ENCODE results near the gene SAC3D1.

SAC3D1 gene

DNA sequence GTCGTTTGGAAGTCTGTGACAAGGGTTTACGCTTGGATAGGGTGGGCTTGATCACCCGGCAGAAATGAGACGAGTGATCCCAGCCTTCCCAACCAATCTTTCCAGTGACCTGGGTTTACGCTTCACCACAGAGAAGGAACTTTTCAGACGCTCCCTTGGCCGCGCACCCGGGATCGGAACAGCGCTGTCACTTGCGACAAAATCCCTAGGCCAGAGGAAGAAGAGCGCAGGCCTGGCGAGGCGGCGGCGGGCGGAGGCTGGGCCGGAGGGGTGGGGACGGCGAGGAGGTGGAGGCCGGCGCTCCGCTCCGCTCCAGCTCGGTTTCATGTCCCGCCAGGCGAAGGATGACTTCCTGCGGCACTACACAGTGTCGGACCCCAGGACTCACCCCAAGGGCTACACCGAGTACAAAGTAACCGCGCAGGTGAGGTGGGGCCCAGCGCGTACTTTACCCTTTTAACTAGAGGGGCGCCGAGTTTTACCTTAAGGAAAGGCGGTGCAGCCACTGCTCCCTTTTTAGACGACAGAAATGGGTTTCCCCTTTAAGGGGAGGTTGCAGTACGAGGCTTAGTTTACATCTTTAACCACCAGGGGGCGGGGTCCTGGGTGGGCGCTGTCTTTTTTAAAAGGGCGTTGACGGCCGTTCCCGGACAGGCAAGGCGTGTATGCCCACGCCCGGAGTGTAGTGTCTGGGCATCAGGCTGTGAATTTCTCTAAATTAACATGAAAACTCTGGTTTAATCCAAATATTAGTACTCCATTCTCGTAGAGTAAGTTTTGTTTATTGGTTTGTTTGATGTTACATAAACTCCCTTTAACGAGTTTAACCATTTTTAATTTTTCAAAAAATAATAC is 13.6 kb upstream of the SAC3D1 start, which contains the start of gene SNX15:
TSS of gene SNX15 (plus strand) at position 227 of the 855 bp plus-strand sequence. CDS start at position 326, 99 bp downstream.
- Histone ChIP-seq H3K9me3 (ENCODE audit: low read length) (no peaks in the 10 kb centered on the region), H3K27ac (ENCODE audit: low read depth, low read length) (peak within 1 kb of the TSS; percentile 98), H3K27me3 (ENCODE audit: control insufficient read depth in 1 of 2, insufficient read depth in 2 of 2, low read length in 2 of 2) (no peaks in the 10 kb centered on the region), H3K4me1 (ENCODE audit: insufficient read depth, low read length) (peaks cover 14% of the 10 kb centered on the region), H3K9ac (ENCODE audit: low read length) (peak within 1 kb of the TSS; percentile 28), H3K36me3 (ENCODE audit: insufficient read depth, low read length) (peaks cover 8% of the 10 kb centered on the region), H3K4me3 (ENCODE audit: low read depth in 1 of 2, low read length in 2 of 2) (peak within 1 kb of the TSS; percentile 68 to 74)

GRCh38 chr11:65032216-65032615 is 8.8 kb upstream of the SAC3D1 start:
- H3K9me3 ChIP-seq (ENCODE audit: low read length) = no peaks in the 10 kb centered on the region
- no peaks in the 10 kb centered on the region for H3K27me3 ChIP-seq (ENCODE audit: control insufficient read depth in 1 of 2, insufficient read depth in 2 of 2, low read length in 2 of 2)
- H3K4me3 ChIP-seq (ENCODE audit: low read depth in 1 of 2, low read length in 2 of 2) = no peak overlapping the region
- peaks cover 8% of the 10 kb centered on the region for H3K4me1 ChIP-seq (ENCODE audit: insufficient read depth, low read length)
- no peak overlapping the region for H3K9ac ChIP-seq (ENCODE audit: low read length)
- H3K36me3 ChIP-seq (ENCODE audit: insufficient read depth, low read length) = peaks cover 39% of the 10 kb centered on the region
- no peak overlapping the region for H3K27ac ChIP-seq (ENCODE audit: low read depth, low read length)

DNA sequence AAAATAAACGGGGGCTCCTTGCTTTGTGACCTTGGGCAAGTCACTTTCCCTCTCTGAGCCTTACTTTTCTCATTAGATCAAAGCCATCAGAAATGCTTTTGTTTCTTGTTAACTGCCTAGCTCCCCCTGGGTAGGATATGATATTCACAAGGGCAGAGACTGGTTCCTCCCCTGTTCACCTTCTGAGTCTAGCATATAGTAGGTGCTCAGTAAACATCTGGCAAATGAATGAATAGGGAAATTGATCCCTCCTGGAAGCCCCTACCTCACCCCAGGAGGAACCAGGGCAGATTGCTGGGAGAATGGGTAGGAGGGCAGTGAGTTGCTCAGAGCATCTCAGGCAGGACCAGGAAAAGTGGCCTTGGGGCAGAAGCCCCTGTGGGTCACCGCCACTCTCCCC is 6.6 kb upstream of the SAC3D1 start:
- no peak overlapping the region for H3K9ac ChIP-seq (ENCODE audit: low read length)
- no peaks in the 10 kb centered on the region for H3K9me3 ChIP-seq (ENCODE audit: low read length)
- no peak overlapping the region for H3K4me3 ChIP-seq (ENCODE audit: low read depth in 1 of 2, low read length in 2 of 2)
- no peaks in the 10 kb centered on the region for H3K4me1 ChIP-seq (ENCODE audit: insufficient read depth, low read length)
- H3K27me3 ChIP-seq (ENCODE audit: control insufficient read depth in 1 of 2, insufficient read depth in 2 of 2, low read length in 2 of 2) = no peaks in the 10 kb centered on the region
- H3K36me3 ChIP-seq (ENCODE audit: insufficient read depth, low read length) = peaks cover 54% of the 10 kb centered on the region
- H3K27ac ChIP-seq (ENCODE audit: low read depth, low read length) = no peak overlapping the region

DNA sequence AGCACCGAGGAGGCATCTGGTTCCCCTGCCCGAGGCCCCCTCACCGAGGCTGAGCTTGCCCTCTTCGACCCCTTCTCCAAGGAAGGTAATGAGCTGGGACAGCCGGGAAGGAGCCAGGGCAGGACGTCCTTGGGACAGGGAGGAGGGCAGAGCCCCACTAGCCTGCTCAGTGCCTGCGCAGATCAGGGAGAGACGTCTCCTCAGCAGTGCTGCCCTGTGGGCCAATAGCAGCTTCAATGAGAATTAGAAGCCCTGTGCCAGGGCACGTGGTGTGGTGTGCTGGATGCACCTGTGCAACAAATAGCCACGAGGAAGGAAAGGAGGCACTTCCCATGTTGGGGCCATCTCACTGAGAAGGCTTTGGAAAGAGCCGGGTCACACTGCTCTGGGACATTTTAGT is 5.4 kb upstream of the SAC3D1 start:
- H3K9me3 ChIP-seq (ENCODE audit: low read length) = no peaks in the 10 kb centered on the region
- no peak overlapping the region for H3K27ac ChIP-seq (ENCODE audit: low read depth, low read length)
- no peaks in the 10 kb centered on the region for H3K27me3 ChIP-seq (ENCODE audit: control insufficient read depth in 1 of 2, insufficient read depth in 2 of 2, low read length in 2 of 2)
- H3K36me3 ChIP-seq (ENCODE audit: insufficient read depth, low read length) = peaks cover 60% of the 10 kb centered on the region
- no peak overlapping the region for H3K9ac ChIP-seq (ENCODE audit: low read length)
- H3K4me3 ChIP-seq (ENCODE audit: low read depth in 1 of 2, low read length in 2 of 2) = no peak overlapping the region
- no peaks in the 10 kb centered on the region for H3K4me1 ChIP-seq (ENCODE audit: insufficient read depth, low read length)

- no peak overlapping the region for H3K4me3 ChIP-seq (ENCODE audit: low read depth in 1 of 2, low read length in 2 of 2)
- no peaks in the 10 kb centered on the region for H3K4me1 ChIP-seq (ENCODE audit: insufficient read depth, low read length)
- no peak overlapping the region for H3K27ac ChIP-seq (ENCODE audit: low read depth, low read length)
- H3K27me3 ChIP-seq (ENCODE audit: control insufficient read depth in 1 of 2, insufficient read depth in 2 of 2, low read length in 2 of 2) = no peaks in the 10 kb centered on the region
- H3K9me3 ChIP-seq (ENCODE audit: low read length) = no peaks in the 10 kb centered on the region
- H3K9ac ChIP-seq (ENCODE audit: low read length) = no peak overlapping the region
- peaks cover 57% of the 10 kb centered on the region for H3K36me3 ChIP-seq (ENCODE audit: insufficient read depth, low read length)
Measured at GRCh38 chr11:65036931-65037330, 4.1 kb upstream of the SAC3D1 start.

DNA sequence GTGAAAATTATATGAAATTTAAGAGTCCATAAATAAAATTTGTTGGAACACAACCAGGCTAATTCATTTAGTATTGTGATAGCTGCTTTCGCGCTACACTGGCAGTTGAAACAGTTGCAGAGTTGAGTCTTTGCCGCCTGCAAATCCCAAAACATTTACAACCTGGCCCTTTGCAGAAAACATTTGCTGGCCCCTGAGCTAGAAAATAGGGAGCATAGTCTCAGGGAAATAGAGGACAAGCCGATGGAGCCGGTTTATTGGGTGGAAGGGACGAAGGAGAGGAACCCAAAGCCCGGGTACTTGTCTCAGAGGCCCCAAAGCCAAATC is 527 bp upstream of the SAC3D1 start:
- H3K36me3 ChIP-seq (ENCODE audit: insufficient read depth, low read length) = peaks cover 41% of the 10 kb centered on the region
- H3K4me3 ChIP-seq (ENCODE audit: low read depth in 1 of 2, low read length in 2 of 2) = peak overlapping the region; percentile 70 to 71
- H3K9ac ChIP-seq (ENCODE audit: low read length) = no peak overlapping the region
- H3K4me1 ChIP-seq (ENCODE audit: insufficient read depth, low read length) = peaks cover 10% of the 10 kb centered on the region
- H3K27me3 ChIP-seq (ENCODE audit: control insufficient read depth in 1 of 2, insufficient read depth in 2 of 2, low read length in 2 of 2) = no peaks in the 10 kb centered on the region
- H3K9me3 ChIP-seq (ENCODE audit: low read length) = no peaks in the 10 kb centered on the region
- peak overlapping the region; percentile 91 for H3K27ac ChIP-seq (ENCODE audit: low read depth, low read length)

DNA sequence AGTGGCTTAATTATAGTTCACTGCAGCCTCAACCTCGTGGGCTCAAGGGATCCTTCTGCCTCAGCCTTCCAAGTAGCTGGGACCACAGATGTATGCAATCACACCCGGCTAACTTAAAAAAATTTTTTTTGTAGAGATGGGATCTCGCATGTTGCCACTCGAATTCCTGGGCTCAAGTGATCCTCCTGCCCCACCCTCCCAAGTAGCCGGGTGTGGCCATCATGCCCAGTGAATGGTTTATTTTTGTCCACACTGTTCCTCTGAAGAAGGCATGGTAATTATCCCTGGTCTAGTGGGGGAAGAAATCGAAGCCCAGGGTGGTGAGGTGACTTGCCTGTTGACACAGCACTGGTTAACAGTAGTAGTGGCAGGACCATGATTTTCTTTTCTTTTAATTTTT is 1.9 kb downstream of the SAC3D1 start:
- H3K9me3 ChIP-seq (ENCODE audit: low read length) = no peaks in the 10 kb centered on the region
- no peak overlapping the region for H3K4me3 ChIP-seq (ENCODE audit: low read depth in 1 of 2, low read length in 2 of 2)
- H3K27ac ChIP-seq (ENCODE audit: low read depth, low read length) = no peak overlapping the region
- no peaks in the 10 kb centered on the region for H3K27me3 ChIP-seq (ENCODE audit: control insufficient read depth in 1 of 2, insufficient read depth in 2 of 2, low read length in 2 of 2)
- H3K4me1 ChIP-seq (ENCODE audit: insufficient read depth, low read length) = peaks cover 18% of the 10 kb centered on the region
- H3K36me3 ChIP-seq (ENCODE audit: insufficient read depth, low read length) = peaks cover 26% of the 10 kb centered on the region
- no peak overlapping the region for H3K9ac ChIP-seq (ENCODE audit: low read length)

- H3K9ac ChIP-seq (ENCODE audit: low read length) = no peak overlapping the region
Measured at GRCh38 chr11:65043881-65044501, 3.0 kb downstream of the SAC3D1 start.

DNA sequence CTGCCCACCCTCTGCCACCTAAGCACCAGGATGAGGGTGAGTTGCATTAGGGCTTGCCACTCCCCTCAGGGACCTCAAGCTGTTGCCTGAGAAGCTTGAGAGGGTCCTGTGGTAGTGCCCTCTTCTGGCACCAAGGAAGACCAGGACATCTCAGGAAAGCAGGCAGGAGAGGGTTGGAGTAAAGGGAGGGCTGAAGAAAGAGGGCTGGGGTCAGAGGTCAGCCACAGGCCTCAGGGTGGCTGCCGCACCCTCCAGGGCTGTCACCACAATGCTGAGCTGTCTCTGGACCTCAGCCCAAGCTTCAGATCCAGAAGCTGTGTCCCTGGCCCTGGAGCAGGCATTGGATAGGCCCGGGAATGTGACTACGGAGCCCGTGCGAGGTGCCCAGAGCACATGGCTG is 4.1 kb downstream of the SAC3D1 start:
- Histone ChIP-seq H3K36me3 (ENCODE audit: insufficient read depth, low read length) (peaks cover 11% of the 10 kb centered on the region), H3K9me3 (ENCODE audit: low read length) (no peaks in the 10 kb centered on the region), H3K9ac (ENCODE audit: low read length) (no peak overlapping the region), H3K4me1 (ENCODE audit: insufficient read depth, low read length) (peaks cover 24% of the 10 kb centered on the region), H3K27ac (ENCODE audit: low read depth, low read length) (no peak overlapping the region), H3K4me3 (ENCODE audit: low read depth in 1 of 2, low read length in 2 of 2) (no peak overlapping the region), H3K27me3 (ENCODE audit: control insufficient read depth in 1 of 2, insufficient read depth in 2 of 2, low read length in 2 of 2) (no peaks in the 10 kb centered on the region)

More at GRCh38 chr11:65043881-65044501, 3.0 kb downstream of the SAC3D1 start:
- H3K27me3 ChIP-seq (ENCODE audit: control insufficient read depth in 1 of 2, insufficient read depth in 2 of 2, low read length in 2 of 2) = no peaks in the 10 kb centered on the region
- H3K27ac ChIP-seq (ENCODE audit: low read depth, low read length) = no peak overlapping the region
- H3K9me3 ChIP-seq (ENCODE audit: low read length) = no peaks in the 10 kb centered on the region
- H3K4me1 ChIP-seq (ENCODE audit: insufficient read depth, low read length) = peaks cover 24% of the 10 kb centered on the region
- no peak overlapping the region for H3K4me3 ChIP-seq (ENCODE audit: low read depth in 1 of 2, low read length in 2 of 2)
- H3K36me3 ChIP-seq (ENCODE audit: insufficient read depth, low read length) = peaks cover 18% of the 10 kb centered on the region

DNA sequence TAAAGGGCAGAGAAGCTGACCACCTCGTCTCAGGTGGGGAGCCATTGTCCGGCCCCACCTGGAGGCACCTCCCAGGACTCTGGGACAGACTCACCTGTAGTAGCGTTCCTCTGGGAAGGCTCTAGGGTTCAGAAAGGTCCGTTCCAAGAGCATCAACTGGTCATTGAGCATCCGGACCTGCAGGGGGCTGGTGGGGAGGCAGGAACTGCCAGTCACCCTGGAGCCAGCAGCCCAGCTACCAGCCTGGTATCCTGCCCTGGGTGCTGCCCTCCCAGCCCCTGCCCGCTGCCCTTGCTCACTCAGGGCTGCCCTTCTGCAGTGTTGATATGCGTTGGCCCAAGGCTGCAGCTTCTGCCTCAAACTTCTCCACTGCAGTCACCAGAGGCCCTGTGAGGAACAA is 4.7 kb downstream of the SAC3D1 start:
- H3K36me3 ChIP-seq (ENCODE audit: insufficient read depth, low read length) = peaks cover 11% of the 10 kb centered on the region
- no peaks in the 10 kb centered on the region for H3K27me3 ChIP-seq (ENCODE audit: control insufficient read depth in 1 of 2, insufficient read depth in 2 of 2, low read length in 2 of 2)
- H3K4me1 ChIP-seq (ENCODE audit: insufficient read depth, low read length) = peaks cover 24% of the 10 kb centered on the region
- no peak overlapping the region for H3K9ac ChIP-seq (ENCODE audit: low read length)
- H3K9me3 ChIP-seq (ENCODE audit: low read length) = no peaks in the 10 kb centered on the region
- no peak overlapping the region for H3K4me3 ChIP-seq (ENCODE audit: low read depth in 1 of 2, low read length in 2 of 2)
- H3K27ac ChIP-seq (ENCODE audit: low read depth, low read length) = no peak overlapping the region

GRCh38 chr11:65047581-65048422 is 6.8 kb downstream of the SAC3D1 start:
- H3K27ac ChIP-seq (ENCODE audit: low read depth, low read length) = peak overlapping the region; percentile 65
- peak overlapping the region; percentile 50 for H3K9ac ChIP-seq (ENCODE audit: low read length)
- peak overlapping the region; percentile 58 to 72 for H3K4me3 ChIP-seq (ENCODE audit: low read depth in 1 of 2, low read length in 2 of 2)

More at GRCh38 chr11:65047581-65048422, 6.8 kb downstream of the SAC3D1 start:
- Histone ChIP-seq H3K36me3 (ENCODE audit: insufficient read depth, low read length) (peaks cover 11% of the 10 kb centered on the region), H3K9me3 (ENCODE audit: low read length) (no peaks in the 10 kb centered on the region), H3K27me3 (ENCODE audit: control insufficient read depth in 1 of 2, insufficient read depth in 2 of 2, low read length in 2 of 2) (peaks cover 0 to 1% of the 10 kb centered on the region in 2 donors), H3K4me1 (ENCODE audit: insufficient read depth, low read length) (peaks cover 16% of the 10 kb centered on the region)
